ENCODE results near the gene LGALS1. TPM values are rescaled to one million over a fixed set of nuclear protein-coding genes. Genes with fewer than 3 reads are reported as not detected.

Gene LGALS1
- total and polyA plus RNA-seq, 8 donors: 15.9 to 249 (median 87.5) TPM

- no peaks in the 10 kb centered on the region for H3K27me3 ChIP-seq
- DNase-seq (peak in 1 of 6 donors; percentile 15), ATAC-seq (peak in 1 of 4 donors; percentile 6), FAIRE-seq (no peak)
- intact Hi-C loops (cut with DNase I): no loop called here
- H3K27ac ChIP-seq: no peak overlapping the region
- H3K9me3 ChIP-seq: no peaks in the 10 kb centered on the region
- H3K4me3 ChIP-seq: no peak overlapping the region
- no peak for TF ChIP-seq CTCF (IDR thresholded peaks at IDR 0.05)
- peaks cover 0 to 11% (median 0%) of the 10 kb centered on the region in 3 donors for H3K4me1 ChIP-seq
- H3K36me3 ChIP-seq: peaks cover 0 to 3% (median 0%) of the 10 kb centered on the region in 3 donors
- WGBS, 2 donors: 51 to 58% methylated on average over 12 of the region's 12 CpGs
Observed at GRCh38 chr22:37661160-37661924, 14.1 kb upstream of the LGALS1 start.

DNA sequence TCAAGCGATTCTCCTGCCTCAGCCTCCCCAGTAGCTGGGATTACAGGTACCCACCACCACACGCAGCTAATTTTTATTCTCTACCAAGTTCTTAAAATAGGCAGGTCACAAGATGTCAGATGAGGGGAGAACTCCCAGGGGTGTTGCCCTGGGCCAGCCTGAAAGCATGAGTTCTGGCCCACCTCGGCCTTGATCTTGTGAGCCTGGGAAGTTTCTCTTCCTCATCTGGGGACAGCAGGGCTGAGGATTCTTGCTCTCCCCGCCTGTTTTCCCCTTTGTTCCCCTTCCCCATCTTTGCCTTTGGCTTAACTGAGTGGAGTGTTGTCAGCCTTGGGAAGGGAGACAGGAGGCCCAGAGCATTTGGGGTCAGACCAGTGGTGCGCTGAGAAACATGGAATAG lies 13.4 kb upstream of the LGALS1 start:
- WGBS, 2 donors: 82 to 89% methylated on average over 5 of the region's 5 CpGs
- FAIRE-seq (no peak), ATAC-seq (no peak), DNase-seq (no peak)
- Histone ChIP-seq H3K36me3 (peaks cover 0 to 3% (median 0%) of the 10 kb centered on the region in 3 donors), H3K9me3 (no peaks in the 10 kb centered on the region), H3K4me1 (peaks cover 0 to 11% (median 0%) of the 10 kb centered on the region in 3 donors), H3K4me3 (no peak overlapping the region), H3K27me3 (no peaks in the 10 kb centered on the region), H3K27ac (no peak overlapping the region)
- intact Hi-C loops (cut with DNase I): no loop called here
- TF ChIP-seq CTCF (IDR thresholded peaks at IDR 0.05): no peak

- FAIRE-seq (no peak), ATAC-seq (no peak), DNase-seq (no peak)
- H3K4me1 ChIP-seq: peaks cover 0 to 11% (median 0%) of the 10 kb centered on the region in 3 donors
- H3K27ac ChIP-seq: no peak overlapping the region
- WGBS, 2 donors: 82% methylated on average over 16 of the region's 16 CpGs
- H3K36me3 ChIP-seq: peaks cover 0 to 3% (median 0%) of the 10 kb centered on the region in 3 donors
- H3K27me3 ChIP-seq: no peaks in the 10 kb centered on the region
- no peak overlapping the region for H3K4me3 ChIP-seq
- no peaks in the 10 kb centered on the region for H3K9me3 ChIP-seq
- intact Hi-C loops (cut with DNase I): no loop called here
- TF ChIP-seq CTCF (IDR thresholded peaks at IDR 0.05): no peak
Observed at GRCh38 chr22:37663521-37664140, 11.8 kb upstream of the LGALS1 start.

- H3K4me1 ChIP-seq: peaks cover 0 to 9% (median 0%) of the 10 kb centered on the region in 3 donors
- ATAC-seq: peak in 1 of 4 donors; percentile 11
- intact Hi-C loops (cut with DNase I): no loop called here
- WGBS, 2 donors: 54 to 65% methylated on average over 16 of the region's 16 CpGs
- H3K27ac ChIP-seq: no peak overlapping the region
- no peak for TF ChIP-seq CTCF (IDR thresholded peaks at IDR 0.05)
- peak in 1 of 6 donors; percentile 12 for DNase-seq
- no peaks in the 10 kb centered on the region for H3K9me3 ChIP-seq
- no peak overlapping the region for H3K4me3 ChIP-seq
- peaks cover 0 to 3% (median 0%) of the 10 kb centered on the region in 3 donors for H3K36me3 ChIP-seq
- FAIRE-seq: no peak
- H3K27me3 ChIP-seq: no peaks in the 10 kb centered on the region
Observed at GRCh38 chr22:37664249-37665101, 11.0 kb upstream of the LGALS1 start.

Measured in pancreas (tissue), 10 donors.